Keratinocyte (primary cell): Measurements from ENCODE around the gene LHPP. TPM values are rescaled to one million over a fixed set of nuclear protein-coding genes. Genes with fewer than 3 reads are reported as not detected.

Source experiments
- DNase-seq: peaks from one replicate; pipeline ENCODE4 v3.0.0-alpha.2; 2011; ENCODE audit warnings: low read depth, missing footprints, low spot score
- FAIRE-seq: peaks from 2 replicates; lab custom pipeline; 2011; peaks lifted over from hg19 to GRCh38; lab: Jason Lieb, UNC
- H2AFZ ChIP-seq: 2 replicates; pipeline ENCODE4 v1.6.0; 2012; ENCODE audit warnings: low read length, control low read depth, inconsistent platforms; ENCODE audit not compliant: control insufficient read depth
- H3K27ac ChIP-seq: 2 replicates; pipeline ENCODE4 v1.5.1; 2011; ENCODE audit warnings: low read length; ENCODE audit not compliant: control insufficient read depth, insufficient read depth
- H3K27me3 ChIP-seq: 3 replicates; pipeline ENCODE4 v1.6.0; 2011; ENCODE audit warnings: low read length; ENCODE audit not compliant: control insufficient read depth, insufficient read depth; ENCODE audit errors: extremely low read depth
- H3K36me3 ChIP-seq, 2 experiments: 2 replicates in 1 of 2; 3 replicates in 1 of 2; pipeline ENCODE4 v1.5.1; 2011; ENCODE audit warnings: low read length in 2 of 2, mild to moderate bottlenecking in 1 of 2; ENCODE audit not compliant: control insufficient read depth in 2 of 2, insufficient read depth in 2 of 2; ENCODE audit errors: extremely low read depth in 1 of 2
- H3K4me1 ChIP-seq: 3 replicates; pipeline ENCODE4 v1.5.1; 2011; ENCODE audit warnings: low read length; ENCODE audit not compliant: control insufficient read depth, insufficient read depth; ENCODE audit errors: extremely low read depth
- H3K4me2 ChIP-seq: 3 replicates; pipeline ENCODE4 v1.6.0; 2011; ENCODE audit warnings: low read depth, low read length; ENCODE audit not compliant: control insufficient read depth, insufficient read depth; ENCODE audit errors: extremely low read depth
- H3K4me3 ChIP-seq, 3 experiments: fragments of 200-600 bp in 1 of 3; sonication (generic) in 1 of 3; 2 replicates in 2 of 3; 3 replicates in 1 of 3; pipeline ENCODE4 v1.5.1; 2011 to 2016; ENCODE audit warnings: low read length in 3 of 3, mild to moderate bottlenecking in 3 of 3, control low read depth in 2 of 3, inconsistent platforms in 1 of 3, low read depth in 1 of 3, mixed read lengths in 1 of 3, mixed run types in 1 of 3, moderate library complexity in 1 of 3; ENCODE audit not compliant: control insufficient read depth in 2 of 3, insufficient read depth in 2 of 3; ENCODE audit errors: extremely low read depth in 1 of 3
- H3K79me2 ChIP-seq: 2 replicates; pipeline ENCODE4 v1.6.0; 2012; ENCODE audit warnings: low read length; ENCODE audit not compliant: control insufficient read depth, insufficient read depth
- H3K9ac ChIP-seq: 3 replicates; pipeline ENCODE4 v1.6.0; 2011; ENCODE audit warnings: low read length; ENCODE audit not compliant: control insufficient read depth, insufficient read depth; ENCODE audit errors: extremely low read depth
- H3K9me1 ChIP-seq: 3 replicates; pipeline ENCODE4 v1.6.0; 2011; ENCODE audit warnings: low read length; ENCODE audit not compliant: control insufficient read depth, insufficient read depth; ENCODE audit errors: extremely low read depth
- H3K9me3 ChIP-seq: 2 replicates; pipeline ENCODE4 v1.5.1; 2012; ENCODE audit warnings: low read depth, low read length; ENCODE audit not compliant: control insufficient read depth
- H4K20me1 ChIP-seq: 3 replicates; pipeline ENCODE4 v1.6.0; 2011; ENCODE audit warnings: low read length; ENCODE audit not compliant: control insufficient read depth, insufficient read depth; ENCODE audit errors: extremely low read depth
- EZH2 ChIP-seq: IDR thresholded peaks from one replicate; pipeline ENCODE4 v1.6.1; 2012; ENCODE audit warnings: inconsistent platforms, mild to moderate bottlenecking, low read length, moderate library complexity
- dilution Hi-C: fragments of 300-500 bp; cut with MboI; formaldehyde crosslinking; loops from one replicate; pipeline ENCODE4 v1.7.0; 2020; ENCODE audit warnings: low sequenced_read_pairs; ENCODE audit not compliant: extremely low pct_ligation_motif_present
- polyA plus RNA-seq, 5 experiments: library from polyadenylated mRNA; depleted of rRNA in 3 of 5; stranded (reverse) in 3 of 5; stranded (forward) in 1 of 5; unstranded in 1 of 5; fragments of >200 nt; gene quantifications; 1 replicate in 1 of 5; 2 replicates in 3 of 5; 3 replicates in 1 of 5; pipeline versions ENCODE4 v1.2.1 to v1.2.3, GENCODE V29; 2011 to 2012; ENCODE audit warnings: missing spikeins in 2 of 5, low read depth in 1 of 5, low replicate concordance in 1 of 5
- TF ChIP-seq, protein P1 (sequence below), 3 experiments: IDR thresholded peaks in 1 of 3; conservative IDR thresholded peaks in 1 of 3; optimal IDR thresholded peaks in 1 of 3; 2 replicates in 2 of 3; 3 replicates in 1 of 3; pipeline versions ENCODE3 to v1.5.1; 2011; ENCODE audit warnings: low read length in 3 of 3, mild to moderate bottlenecking in 3 of 3, moderate library complexity in 2 of 3, control low read depth in 1 of 3, inconsistent platforms in 1 of 3; ENCODE audit not compliant: insufficient read depth in 2 of 3; ENCODE audit errors: extremely low read depth in 1 of 3

Gene LHPP
- polyA plus RNA-seq, 1 donor (not counting 4 experiments of a cell fraction or from before 2014, with no cell fraction given): 13.1 TPM

DNA sequence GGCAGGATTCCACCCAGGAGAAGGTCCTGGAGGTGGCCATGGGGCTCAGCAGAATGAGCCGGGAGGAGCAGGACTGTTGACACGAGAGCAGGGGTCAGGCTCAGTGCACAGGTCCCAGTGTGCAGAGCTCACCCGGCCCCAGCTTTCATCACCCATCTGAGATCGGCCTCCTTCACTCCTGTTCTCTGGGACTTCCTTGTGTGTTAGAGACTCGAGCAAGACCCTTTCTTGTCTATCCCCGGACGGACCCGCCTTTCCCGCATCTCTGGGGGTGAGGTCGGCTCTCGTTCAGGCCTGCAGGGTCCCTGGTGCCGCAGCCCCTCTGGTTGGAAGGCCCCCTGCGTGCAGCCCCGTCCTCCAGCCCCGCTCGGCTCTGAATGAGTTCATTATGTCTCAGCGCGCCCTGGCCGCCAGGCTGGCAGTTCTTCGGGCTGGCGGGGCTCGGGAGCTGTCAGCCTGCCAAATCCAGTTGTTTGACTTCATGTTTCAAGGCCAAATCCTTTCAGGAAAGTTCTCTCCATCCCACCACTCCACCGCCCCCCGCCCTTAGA lies 127.9 kb downstream of the LHPP start:
- Histone ChIP-seq H3K79me2 (no peaks in the 10 kb centered on the region), H3K9me1 (no peaks in the 10 kb centered on the region), H3K27me3 (peaks cover 20% of the 10 kb centered on the region), H3K36me3 (no peaks in the 10 kb centered on the region), H3K4me1 (no peaks in the 10 kb centered on the region), H3K4me3 (no peak overlapping the region), H3K9me3 (peaks cover 5% of the 10 kb centered on the region), H3K9ac (no peak overlapping the region), H3K27ac (no peak overlapping the region), H2AFZ (no peak overlapping the region), H3K4me2 (peak overlapping the region; percentile 18), H4K20me1 (no peaks in the 10 kb centered on the region)
- TF ChIP-seq, protein P1, sequence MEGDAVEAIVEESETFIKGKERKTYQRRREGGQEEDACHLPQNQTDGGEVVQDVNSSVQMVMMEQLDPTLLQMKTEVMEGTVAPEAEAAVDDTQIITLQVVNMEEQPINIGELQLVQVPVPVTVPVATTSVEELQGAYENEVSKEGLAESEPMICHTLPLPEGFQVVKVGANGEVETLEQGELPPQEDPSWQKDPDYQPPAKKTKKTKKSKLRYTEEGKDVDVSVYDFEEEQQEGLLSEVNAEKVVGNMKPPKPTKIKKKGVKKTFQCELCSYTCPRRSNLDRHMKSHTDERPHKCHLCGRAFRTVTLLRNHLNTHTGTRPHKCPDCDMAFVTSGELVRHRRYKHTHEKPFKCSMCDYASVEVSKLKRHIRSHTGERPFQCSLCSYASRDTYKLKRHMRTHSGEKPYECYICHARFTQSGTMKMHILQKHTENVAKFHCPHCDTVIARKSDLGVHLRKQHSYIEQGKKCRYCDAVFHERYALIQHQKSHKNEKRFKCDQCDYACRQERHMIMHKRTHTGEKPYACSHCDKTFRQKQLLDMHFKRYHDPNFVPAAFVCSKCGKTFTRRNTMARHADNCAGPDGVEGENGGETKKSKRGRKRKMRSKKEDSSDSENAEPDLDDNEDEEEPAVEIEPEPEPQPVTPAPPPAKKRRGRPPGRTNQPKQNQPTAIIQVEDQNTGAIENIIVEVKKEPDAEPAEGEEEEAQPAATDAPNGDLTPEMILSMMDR (optimal IDR thresholded peaks at IDR 0.05 in 1 of 3, IDR thresholded peaks at IDR 0.05 in 1 of 3, conservative IDR thresholded peaks at IDR 0.05 in 1 of 3; ENCODE audit: extremely low read depth in 1 of 3, insufficient read depth in 2 of 3, low read length in 3 of 3): no peak
- TF ChIP-seq EZH2: no peak
- DNase-seq: no peak
- dilution Hi-C loops: no loop called here
- no peak for FAIRE-seq

DNA sequence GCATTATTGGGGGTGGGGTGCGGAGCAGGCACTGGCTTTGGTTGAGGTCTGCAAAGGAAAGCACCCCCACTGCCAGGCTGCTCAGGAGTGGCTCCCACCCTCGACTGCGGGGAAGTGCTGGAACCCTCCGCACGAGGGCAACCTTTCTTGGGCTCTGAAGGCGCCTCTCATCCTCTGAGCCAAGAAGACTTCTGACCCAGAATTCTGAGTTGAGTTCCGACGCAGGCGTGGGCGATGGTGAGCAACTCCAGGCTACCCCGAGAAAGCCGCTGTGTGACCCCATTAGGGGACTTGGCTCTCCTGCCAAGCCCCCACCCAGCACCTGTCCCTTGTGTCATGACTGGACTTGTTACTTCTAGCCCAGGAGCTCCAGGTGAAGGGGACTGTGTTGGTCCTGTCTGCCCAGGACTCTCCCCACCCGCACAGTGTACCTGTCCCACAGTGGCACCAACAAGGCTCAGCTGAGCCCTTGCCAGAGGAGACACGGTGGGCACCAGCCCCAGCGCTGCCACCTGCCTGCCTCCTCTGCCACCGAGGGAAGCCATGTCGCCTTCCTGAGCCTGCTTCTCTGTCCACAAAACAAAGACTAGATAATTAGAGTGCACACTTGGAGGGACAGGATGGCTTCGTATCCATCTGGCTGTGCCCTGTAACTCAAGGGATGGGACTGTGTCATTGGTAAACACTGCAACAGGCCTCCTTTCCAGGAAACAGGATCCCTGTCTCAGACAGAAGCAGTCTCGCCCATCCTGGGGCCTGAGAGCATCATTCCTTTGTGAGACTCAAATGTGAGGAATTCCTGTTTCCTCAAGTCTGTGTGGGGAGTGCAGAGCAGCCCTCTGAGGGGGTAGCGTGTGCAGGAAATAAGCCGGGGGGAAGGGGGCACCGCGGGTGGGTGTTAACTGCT lies 128.8 kb downstream of the LHPP start:
- Histone ChIP-seq H4K20me1 (no peaks in the 10 kb centered on the region), H3K36me3 (no peaks in the 10 kb centered on the region), H3K4me3 (no peak overlapping the region), H3K9me3 (peaks cover 5% of the 10 kb centered on the region), H3K9me1 (no peaks in the 10 kb centered on the region), H3K9ac (no peak overlapping the region), H3K4me2 (no peak overlapping the region), H2AFZ (no peak overlapping the region), H3K79me2 (no peaks in the 10 kb centered on the region), H3K4me1 (no peaks in the 10 kb centered on the region), H3K27ac (no peak overlapping the region), H3K27me3 (peaks cover 20% of the 10 kb centered on the region)
- no peak for FAIRE-seq
- no peak for DNase-seq
- dilution Hi-C loops: no loop called here
- TF ChIP-seq EZH2: no peak
- TF ChIP-seq, protein P1 (optimal IDR thresholded peaks at IDR 0.05 in 1 of 3, IDR thresholded peaks at IDR 0.05 in 1 of 3, conservative IDR thresholded peaks at IDR 0.05 in 1 of 3; ENCODE audit: extremely low read depth in 1 of 3, insufficient read depth in 2 of 3, low read length in 3 of 3): no peak
